Left ventricle myocardium inferior (tissue), 1 donor: ENCODE measurements around the gene COG8. TPM values are rescaled to one million over a fixed set of nuclear protein-coding genes. Genes with fewer than 3 reads are reported as not detected.

Source experiments
- DNase-seq: peaks from one replicate; pipeline ENCODE4 v3.0.0-alpha.2; 2020
- H3K27ac ChIP-seq: fragments of 200-600 bp; replicated peaks from 2 replicates; pipeline ENCODE4 v1.8.0; 2021
- H3K27me3 ChIP-seq: fragments of 200-600 bp; 2 replicates; pipeline ENCODE4 v1.8.0; 2021; ENCODE audit warnings: low read depth
- H3K36me3 ChIP-seq: fragments of 200-600 bp; 2 replicates; pipeline ENCODE4 v1.8.0; 2021
- H3K4me1 ChIP-seq: fragments of 200-600 bp; 2 replicates; pipeline ENCODE4 v1.8.0; 2021
- H3K4me3 ChIP-seq: fragments of 200-600 bp; 2 replicates; pipeline ENCODE4 v1.8.0; 2021; ENCODE audit warnings: mild to moderate bottlenecking, moderate library complexity
- H3K9me3 ChIP-seq: fragments of 200-600 bp; replicated peaks from 2 replicates; pipeline ENCODE4 v1.8.0; 2021
- intact Hi-C: fragments of 100-400 bp; cut with micrococcal nuclease; formaldehyde crosslinking; loops from one replicate; pipeline ENCODE4 v1.11.0; 2022
- total RNA-seq: library from RNA; stranded (reverse); fragmentation: NEBNext Ultra II Directional; extraction: Animal tissue kit (Norgen Biotek cat#: 25700); gene quantifications from one replicate; pipeline ENCODE4 v1.2.1, GENCODE V29; 2021
- TF ChIP-seq, protein P1 (sequence below): fragments of 200-600 bp; IDR thresholded peaks from 2 replicates; pipeline ENCODE4 v1.8.0; 2021; ENCODE audit warnings: antibody characterized with exemption, mild to moderate bottlenecking, borderline replicate concordance
- donor health status: DM: no; HTN: yes; CAD: no; lungs with severe emphysema.

Gene COG8
- total RNA-seq, 1 donor from 2014 or later, result 24.1 TPM

DNA sequence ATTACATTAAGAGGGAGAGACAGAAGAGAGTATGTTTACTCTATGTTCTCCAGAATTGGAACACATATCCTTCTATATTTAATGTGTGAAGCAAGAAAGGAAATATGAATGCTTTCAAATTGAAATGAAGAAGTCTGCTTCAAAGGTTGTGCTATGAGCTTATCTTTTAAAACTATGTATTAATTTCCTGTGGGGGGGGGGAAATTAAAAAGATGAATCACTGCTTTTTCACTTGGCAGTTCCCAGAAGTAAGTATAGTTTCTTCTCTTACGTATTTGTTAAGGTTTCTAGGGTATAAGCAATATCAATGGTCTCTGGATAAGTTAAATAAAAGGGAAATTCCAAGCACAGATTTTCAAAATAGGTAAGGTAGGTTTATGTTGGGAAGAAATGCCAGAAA is 39.4 kb upstream of the COG8 start:
- TF ChIP-seq, protein P1, sequence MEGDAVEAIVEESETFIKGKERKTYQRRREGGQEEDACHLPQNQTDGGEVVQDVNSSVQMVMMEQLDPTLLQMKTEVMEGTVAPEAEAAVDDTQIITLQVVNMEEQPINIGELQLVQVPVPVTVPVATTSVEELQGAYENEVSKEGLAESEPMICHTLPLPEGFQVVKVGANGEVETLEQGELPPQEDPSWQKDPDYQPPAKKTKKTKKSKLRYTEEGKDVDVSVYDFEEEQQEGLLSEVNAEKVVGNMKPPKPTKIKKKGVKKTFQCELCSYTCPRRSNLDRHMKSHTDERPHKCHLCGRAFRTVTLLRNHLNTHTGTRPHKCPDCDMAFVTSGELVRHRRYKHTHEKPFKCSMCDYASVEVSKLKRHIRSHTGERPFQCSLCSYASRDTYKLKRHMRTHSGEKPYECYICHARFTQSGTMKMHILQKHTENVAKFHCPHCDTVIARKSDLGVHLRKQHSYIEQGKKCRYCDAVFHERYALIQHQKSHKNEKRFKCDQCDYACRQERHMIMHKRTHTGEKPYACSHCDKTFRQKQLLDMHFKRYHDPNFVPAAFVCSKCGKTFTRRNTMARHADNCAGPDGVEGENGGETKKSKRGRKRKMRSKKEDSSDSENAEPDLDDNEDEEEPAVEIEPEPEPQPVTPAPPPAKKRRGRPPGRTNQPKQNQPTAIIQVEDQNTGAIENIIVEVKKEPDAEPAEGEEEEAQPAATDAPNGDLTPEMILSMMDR, result no peak
- Histone ChIP-seq H3K4me3 (no peak overlapping the region), H3K27me3 (no peaks in the 10 kb centered on the region), H3K27ac (no peak overlapping the region), H3K4me1 (peaks cover 29% of the 10 kb centered on the region), H3K36me3 (peaks cover 72% of the 10 kb centered on the region), H3K9me3 (no peaks in the 10 kb centered on the region)
- intact Hi-C loops, result no loop called here
- no peak for DNase-seq

DNA sequence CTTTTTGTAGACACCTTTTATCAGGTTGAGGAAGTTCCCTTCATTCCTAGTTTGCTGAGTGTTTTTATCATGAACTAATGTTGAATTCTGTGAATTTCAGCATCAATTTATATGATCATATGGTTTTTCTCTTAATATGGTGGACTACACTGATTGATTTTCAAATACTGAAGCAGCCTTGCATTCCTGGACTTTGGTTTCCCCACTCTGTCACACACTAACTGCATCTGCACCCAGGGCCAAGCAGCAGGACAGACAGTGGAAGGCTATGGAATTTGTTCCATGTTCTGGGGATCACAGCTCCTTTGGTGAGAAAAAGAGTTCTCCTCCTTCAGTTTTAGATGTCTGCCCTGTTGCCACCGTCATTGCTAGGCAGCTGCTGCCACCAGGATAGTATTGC is 38.7 kb upstream of the COG8 start:
- Histone ChIP-seq H3K36me3 (peaks cover 70% of the 10 kb centered on the region), H3K4me1 (peaks cover 23% of the 10 kb centered on the region), H3K4me3 (no peak overlapping the region), H3K27me3 (no peaks in the 10 kb centered on the region), H3K27ac (no peak overlapping the region), H3K9me3 (no peaks in the 10 kb centered on the region)
- TF ChIP-seq, protein P1, result no peak
- intact Hi-C loops, result no loop called here
- no peak for DNase-seq

DNA sequence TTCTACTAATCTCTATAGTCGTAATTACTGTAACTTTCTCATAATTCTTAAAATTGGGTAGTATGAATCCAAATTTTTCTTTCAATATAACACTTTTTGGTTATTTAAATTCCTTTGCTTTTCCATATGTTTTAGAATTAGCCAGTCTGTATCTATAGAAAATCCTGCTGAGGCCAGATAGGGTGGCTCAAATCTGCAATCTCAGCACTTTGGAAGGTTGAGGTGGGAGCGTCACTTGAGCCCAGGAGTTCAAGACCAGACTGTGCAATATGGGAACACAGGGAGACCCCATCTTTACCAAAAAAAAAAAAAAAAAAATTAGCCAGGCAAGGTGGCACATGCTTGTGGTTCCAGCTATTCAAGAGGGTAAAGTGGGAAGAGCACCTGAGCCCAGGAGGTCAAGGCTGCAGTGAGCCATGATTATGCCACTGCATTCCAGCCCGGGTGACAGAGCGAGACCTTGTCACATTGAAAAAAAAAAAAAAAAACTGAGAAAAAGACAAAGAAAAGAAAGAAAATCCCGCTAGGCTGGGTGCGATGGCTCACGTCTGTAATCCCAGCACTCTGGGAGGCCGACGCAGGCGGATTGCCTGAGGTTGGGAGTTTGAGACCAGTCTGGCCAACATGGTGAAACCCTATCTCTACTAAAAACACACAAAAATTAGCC is 37.2 kb upstream of the COG8 start:
- Histone ChIP-seq H3K27ac (no peak overlapping the region), H3K4me3 (no peak overlapping the region), H3K9me3 (no peaks in the 10 kb centered on the region), H3K27me3 (no peaks in the 10 kb centered on the region), H3K36me3 (peaks cover 67% of the 10 kb centered on the region), H3K4me1 (peaks cover 10% of the 10 kb centered on the region)
- intact Hi-C loops, result no loop called here
- TF ChIP-seq, protein P1, result no peak
- DNase-seq, result no peak

DNA sequence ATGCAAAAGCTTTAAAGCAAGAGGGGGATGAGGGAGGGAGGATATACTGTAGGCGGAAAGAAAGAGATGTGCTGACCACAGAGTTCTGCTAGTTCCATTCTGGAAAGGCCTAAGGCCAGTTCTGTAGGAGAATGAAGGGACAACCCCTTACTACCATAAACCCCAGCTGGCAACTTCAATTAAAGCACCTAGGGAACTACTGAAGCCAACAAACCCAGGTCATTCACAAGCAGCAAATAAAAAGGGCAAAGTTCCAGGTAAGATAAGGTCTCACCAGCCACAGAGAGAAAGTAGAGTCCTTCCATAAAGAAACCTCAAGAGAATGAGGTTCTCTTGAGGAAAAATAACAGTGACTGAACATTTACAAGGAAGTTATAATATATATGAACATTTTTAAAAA is 33.7 kb upstream of the COG8 start:
- DNase-seq, result no peak
- H3K27ac ChIP-seq, result no peak overlapping the region
- H3K4me1 ChIP-seq, result no peaks in the 10 kb centered on the region
- H3K27me3 ChIP-seq, result no peaks in the 10 kb centered on the region
- intact Hi-C loops, result no loop called here
- H3K9me3 ChIP-seq, result no peaks in the 10 kb centered on the region
- TF ChIP-seq, protein P1, result no peak
- H3K4me3 ChIP-seq, result no peak overlapping the region
- H3K36me3 ChIP-seq, result peaks cover 66% of the 10 kb centered on the region

DNA sequence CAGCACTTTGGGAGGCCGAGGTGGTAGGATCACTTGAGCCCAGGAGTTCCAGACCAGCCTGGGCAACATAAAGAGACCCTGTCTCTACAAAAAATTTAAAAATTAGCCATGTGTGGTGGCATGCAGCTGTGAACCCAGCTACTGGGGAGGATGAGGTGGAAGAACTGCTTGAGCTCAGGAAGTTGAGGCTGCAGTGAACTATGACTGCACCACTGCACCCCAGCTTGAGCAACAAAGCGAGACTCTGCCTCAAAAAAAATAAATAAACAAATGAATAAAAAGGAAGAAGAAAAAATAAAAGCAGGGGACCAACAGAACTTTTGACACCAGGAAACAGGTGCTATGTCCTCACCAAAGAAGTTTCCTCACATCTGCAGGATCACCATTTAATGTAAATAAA is 32.2 kb upstream of the COG8 start:
- intact Hi-C loops, result no loop called here
- Histone ChIP-seq H3K9me3 (no peaks in the 10 kb centered on the region), H3K36me3 (peaks cover 73% of the 10 kb centered on the region), H3K4me1 (no peaks in the 10 kb centered on the region), H3K27me3 (no peaks in the 10 kb centered on the region), H3K27ac (no peak overlapping the region), H3K4me3 (no peak overlapping the region)
- TF ChIP-seq, protein P1, result no peak
- no peak for DNase-seq
